OCI-LY1 (cell line): ENCODE results near the gene AKAP1.

Experiments
- H2AFZ ChIP-seq: fragments of 200-600 bp; sonication (generic), shearing (Covaris generic); 2 replicates; pipeline ENCODE4 v1.6.0; 2014; ENCODE audit warnings: antibody characterized with exemption, mild to moderate bottlenecking, low read length
- H3F3A ChIP-seq: fragments of 200-600 bp; sonication (generic), shearing (Covaris generic); 2 replicates; pipeline ENCODE4 v1.6.0; 2014; ENCODE audit warnings: mild to moderate bottlenecking, antibody characterized with exemption, low read length, moderate library complexity; ENCODE audit not compliant: insufficient read depth
- H3K27ac ChIP-seq: fragments of 200-600 bp; sonication (generic); 2 replicates; pipeline ENCODE4 v1.5.1; 2014; ENCODE audit warnings: low read length, mixed run types, mild to moderate bottlenecking, low read depth; ENCODE audit not compliant: poor library complexity, severe bottlenecking
- H3K27me3 ChIP-seq: fragments of 200-600 bp; sonication (generic); 2 replicates; pipeline ENCODE4 v1.6.0; 2014; ENCODE audit warnings: antibody characterized with exemption, mild to moderate bottlenecking, low read length, moderate library complexity; ENCODE audit not compliant: insufficient read depth
- H3K36me3 ChIP-seq: fragments of 200-600 bp; sonication (generic); 2 replicates; pipeline ENCODE4 v1.6.1; 2014; ENCODE audit warnings: mild to moderate bottlenecking, antibody characterized with exemption, low read length, moderate library complexity, mixed read lengths; ENCODE audit not compliant: insufficient read depth
- H3K4me1 ChIP-seq: fragments of 200-600 bp; sonication (generic); 2 replicates; pipeline ENCODE4 v1.5.1; 2014; ENCODE audit warnings: mild to moderate bottlenecking, low read length, moderate library complexity; ENCODE audit not compliant: insufficient read depth, severe bottlenecking
- H3K4me2 ChIP-seq: fragments of 200-600 bp; sonication (generic), shearing (Covaris generic); 2 replicates; pipeline ENCODE4 v1.6.1; 2014; ENCODE audit warnings: low read length
- H3K4me3 ChIP-seq: fragments of 200-600 bp; sonication (generic); 2 replicates; pipeline ENCODE4 v1.5.1; 2014; ENCODE audit warnings: low read length, low read depth, mild to moderate bottlenecking, mixed read lengths; ENCODE audit not compliant: poor library complexity, severe bottlenecking
- H3K79me2 ChIP-seq: fragments of 200-600 bp; shearing (Covaris generic); 2 replicates; pipeline ENCODE4 v1.6.1; 2016; ENCODE audit warnings: mixed run types, low read length, mixed read lengths; ENCODE audit not compliant: insufficient read depth
- H3K9ac ChIP-seq: fragments of 200-600 bp; sonication (generic), shearing (Covaris generic); 2 replicates; pipeline ENCODE4 v1.6.1; 2014; ENCODE audit warnings: mild to moderate bottlenecking, low read length, mixed read lengths
- H3K9me2 ChIP-seq: fragments of 200-600 bp; sonication (generic), shearing (Covaris generic); 2 replicates; pipeline ENCODE4 v1.6.1; 2014; ENCODE audit warnings: low read depth, mild to moderate bottlenecking, low read length, mixed read lengths
- H3K9me3 ChIP-seq: fragments of 200-600 bp; shearing (Covaris generic); 2 replicates; pipeline ENCODE4 v1.6.1; 2014; ENCODE audit warnings: low read length, mixed read lengths
- H4K20me1 ChIP-seq: fragments of 200-600 bp; sonication (generic), shearing (Covaris generic); 2 replicates; pipeline ENCODE4 v1.6.0; 2016; ENCODE audit warnings: mild to moderate bottlenecking, low read length; ENCODE audit not compliant: insufficient read depth
- CTCF ChIP-seq: fragments of 200-600 bp; sonication (generic), shearing (Covaris generic); IDR thresholded peaks from 2 replicates; pipeline ENCODE4 v1.5.1; 2017; ENCODE audit warnings: mild to moderate bottlenecking, antibody characterized with exemption, low read length, moderate library complexity, mixed read lengths
- EZH2 ChIP-seq: fragments of 200-600 bp; sonication (generic), shearing (Covaris generic); IDR thresholded peaks from 2 replicates; pipeline ENCODE4 v1.8.0; 2017; ENCODE audit warnings: borderline replicate concordance, mixed run types, mild to moderate bottlenecking, antibody characterized with exemption, low read length, moderate library complexity, mixed read lengths

AKAP1 gene

GRCh38 chr17:57090560-57091185, 5.6 kb downstream of the AKAP1 start:
- H3K9me2 ChIP-seq: no peaks in the 10 kb centered on the region
- H3K9me3 ChIP-seq: no peaks in the 10 kb centered on the region
- no peaks in the 10 kb centered on the region for H3K27me3 ChIP-seq
- H3F3A ChIP-seq: no peaks in the 10 kb centered on the region
- H3K4me1 ChIP-seq: peaks cover 36% of the 10 kb centered on the region
- no peaks in the 10 kb centered on the region for H4K20me1 ChIP-seq
- H3K27ac ChIP-seq: no peak overlapping the region
- H3K9ac ChIP-seq: no peak overlapping the region
- H3K4me3 ChIP-seq: no peak overlapping the region
- peaks cover 18% of the 10 kb centered on the region for H3K36me3 ChIP-seq
- H2AFZ ChIP-seq: no peak overlapping the region
- H3K79me2 ChIP-seq: peaks cover 63% of the 10 kb centered on the region
- no peak for TF ChIP-seq EZH2
- TF ChIP-seq CTCF: no peak
- no peak overlapping the region for H3K4me2 ChIP-seq

- H3K27ac ChIP-seq: no peak overlapping the region
- no peak overlapping the region for H3K9ac ChIP-seq
- no peaks in the 10 kb centered on the region for H3K27me3 ChIP-seq
- TF ChIP-seq CTCF (no peak), EZH2 (no peak)
- H3K9me2 ChIP-seq: no peaks in the 10 kb centered on the region
- peaks cover 35% of the 10 kb centered on the region for H3K4me1 ChIP-seq
- no peaks in the 10 kb centered on the region for H4K20me1 ChIP-seq
- H3F3A ChIP-seq: no peaks in the 10 kb centered on the region
- no peak overlapping the region for H3K4me2 ChIP-seq
- peaks cover 62% of the 10 kb centered on the region for H3K79me2 ChIP-seq
- H2AFZ ChIP-seq: no peak overlapping the region
- H3K36me3 ChIP-seq: peaks cover 23% of the 10 kb centered on the region
- H3K9me3 ChIP-seq: no peaks in the 10 kb centered on the region
- H3K4me3 ChIP-seq: no peak overlapping the region
These were observed 6.2 kb downstream of the AKAP1 start for GRCh38 chr17:57091186-57091618.

- Histone ChIP-seq H3K27me3 (no peaks in the 10 kb centered on the region), H3K9ac (no peak overlapping the region), H3K9me3 (no peaks in the 10 kb centered on the region), H3K27ac (no peak overlapping the region), H3F3A (no peaks in the 10 kb centered on the region), H3K4me1 (peaks cover 25% of the 10 kb centered on the region), H3K79me2 (peaks cover 52% of the 10 kb centered on the region), H3K9me2 (no peaks in the 10 kb centered on the region), H3K4me2 (no peak overlapping the region), H3K36me3 (peaks cover 18% of the 10 kb centered on the region), H3K4me3 (no peak overlapping the region), H2AFZ (no peak overlapping the region), H4K20me1 (no peaks in the 10 kb centered on the region)
- TF ChIP-seq CTCF (no peak), EZH2 (no peak)
These were observed 7.1 kb downstream of the AKAP1 start for GRCh38 chr17:57092171-57092570.
